ENCODE results near the gene C11orf21.

DNA sequence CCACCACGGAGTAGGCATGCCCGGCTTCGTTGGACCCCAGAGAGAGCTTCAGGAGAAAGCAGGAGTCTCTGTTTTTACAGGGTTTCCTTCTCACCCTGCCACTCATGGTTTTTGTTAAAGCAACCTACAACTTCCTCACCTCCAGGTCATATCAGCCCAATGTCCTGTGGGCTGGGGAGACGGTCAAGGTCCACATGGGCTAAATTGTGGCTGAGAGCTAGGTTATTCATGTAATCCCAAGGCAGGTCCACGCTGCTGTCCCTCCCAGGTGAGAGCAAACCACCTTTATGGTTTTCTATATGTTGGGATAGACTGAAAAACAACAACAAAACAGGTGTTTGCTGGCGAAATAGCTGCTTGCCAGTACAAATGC is 19.6 kb upstream of the C11orf21 start:
- TF ChIP-seq, protein P1, sequence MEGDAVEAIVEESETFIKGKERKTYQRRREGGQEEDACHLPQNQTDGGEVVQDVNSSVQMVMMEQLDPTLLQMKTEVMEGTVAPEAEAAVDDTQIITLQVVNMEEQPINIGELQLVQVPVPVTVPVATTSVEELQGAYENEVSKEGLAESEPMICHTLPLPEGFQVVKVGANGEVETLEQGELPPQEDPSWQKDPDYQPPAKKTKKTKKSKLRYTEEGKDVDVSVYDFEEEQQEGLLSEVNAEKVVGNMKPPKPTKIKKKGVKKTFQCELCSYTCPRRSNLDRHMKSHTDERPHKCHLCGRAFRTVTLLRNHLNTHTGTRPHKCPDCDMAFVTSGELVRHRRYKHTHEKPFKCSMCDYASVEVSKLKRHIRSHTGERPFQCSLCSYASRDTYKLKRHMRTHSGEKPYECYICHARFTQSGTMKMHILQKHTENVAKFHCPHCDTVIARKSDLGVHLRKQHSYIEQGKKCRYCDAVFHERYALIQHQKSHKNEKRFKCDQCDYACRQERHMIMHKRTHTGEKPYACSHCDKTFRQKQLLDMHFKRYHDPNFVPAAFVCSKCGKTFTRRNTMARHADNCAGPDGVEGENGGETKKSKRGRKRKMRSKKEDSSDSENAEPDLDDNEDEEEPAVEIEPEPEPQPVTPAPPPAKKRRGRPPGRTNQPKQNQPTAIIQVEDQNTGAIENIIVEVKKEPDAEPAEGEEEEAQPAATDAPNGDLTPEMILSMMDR (optimal IDR thresholded peaks at IDR 0.05 in 1 of 3, IDR thresholded peaks at IDR 0.05 in 1 of 3, conservative IDR thresholded peaks at IDR 0.05 in 1 of 3; ENCODE audit: extremely low read depth in 1 of 3, insufficient read depth in 2 of 3, low read length in 3 of 3): no peak
- TF ChIP-seq EZH2 (IDR thresholded peaks at IDR 0.05; ENCODE audit: low read length): no peak
